Endothelial cell of hepatic sinusoid (primary cell): ENCODE data around the gene GATA5.

Experiments
- in situ Hi-C: cut with HindIII; loops from 2 replicates; pipeline ENCODE4 v1.10.0; 2017; ENCODE audit warnings: low sequenced_read_pairs

Gene GATA5

DNA sequence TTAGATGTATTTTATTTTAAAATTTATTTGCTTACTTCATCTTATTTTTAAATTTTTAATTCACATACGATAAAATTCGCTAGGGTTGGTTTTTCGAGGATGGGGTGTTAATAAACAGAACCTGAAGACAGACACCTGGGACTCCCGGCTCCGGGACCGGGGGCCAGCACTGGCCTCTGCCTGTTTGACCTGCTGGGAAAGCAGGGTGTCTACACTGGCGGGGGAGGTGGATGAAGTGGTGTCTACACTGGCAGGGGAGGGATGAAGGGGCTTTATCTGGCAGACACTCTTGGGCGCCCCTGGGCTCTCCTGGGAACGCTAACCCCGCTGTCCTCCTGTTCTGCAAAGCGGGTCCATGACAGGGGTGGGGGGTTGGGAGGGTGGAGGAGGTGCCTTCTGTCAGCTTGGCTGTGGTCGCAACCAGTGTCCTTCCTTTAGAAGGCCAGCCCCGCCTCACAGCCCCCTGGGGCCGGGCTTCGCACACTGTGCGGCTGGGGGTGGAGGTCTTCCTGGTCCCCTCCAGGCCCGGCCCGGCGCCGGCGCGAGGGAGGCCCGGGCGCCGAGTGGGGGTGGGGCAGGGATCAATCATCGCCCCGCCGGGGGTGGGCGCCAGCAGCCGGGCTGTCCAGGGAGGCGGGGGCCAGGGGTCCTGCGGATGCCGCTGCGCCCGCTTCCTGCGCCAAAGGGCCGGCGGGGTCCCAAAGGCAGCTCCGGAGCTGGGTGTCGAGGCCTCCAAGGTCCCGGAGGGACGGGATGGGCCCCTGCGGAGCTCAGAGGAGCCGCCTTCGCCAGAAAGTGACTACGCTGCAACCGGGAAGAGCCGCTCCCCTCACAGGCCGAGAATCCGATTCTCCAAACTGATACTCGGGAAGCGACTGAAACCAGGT, 1.8 kb downstream of the GATA5 start:
- in situ Hi-C loops: no loop called here

DNA sequence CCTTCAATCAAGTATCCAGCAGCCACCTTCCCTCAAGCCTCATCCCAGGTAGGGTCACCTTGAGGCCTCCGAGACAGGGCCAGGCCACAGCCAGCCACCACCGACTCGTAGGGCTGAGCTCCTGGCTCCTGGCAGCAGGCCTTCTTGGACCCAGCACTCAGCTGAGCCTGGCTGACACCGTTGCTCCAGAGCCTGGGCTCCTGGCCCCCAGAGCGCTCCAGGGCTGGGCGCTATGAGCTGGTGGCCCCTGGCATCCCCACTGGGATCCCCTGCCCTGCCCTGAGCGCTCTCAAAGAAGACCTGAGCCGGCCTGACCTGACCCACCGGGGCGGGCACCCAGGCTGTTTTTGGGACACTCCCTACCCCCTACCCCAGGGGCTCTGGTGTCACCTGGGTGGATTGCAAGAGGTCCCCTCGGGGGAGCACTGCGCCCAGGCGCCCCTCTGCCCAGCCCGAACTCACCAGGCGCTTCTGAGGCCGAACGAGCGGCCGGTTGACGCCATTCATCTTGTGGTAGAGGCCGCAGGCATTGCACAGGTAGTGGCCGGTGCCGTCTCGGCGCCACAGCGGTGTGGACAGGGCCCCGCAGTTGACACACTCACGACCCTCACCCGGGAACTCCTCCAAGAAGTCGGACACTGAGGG, 2.7 kb downstream of the GATA5 start:
- in situ Hi-C loops: no loop called here

DNA sequence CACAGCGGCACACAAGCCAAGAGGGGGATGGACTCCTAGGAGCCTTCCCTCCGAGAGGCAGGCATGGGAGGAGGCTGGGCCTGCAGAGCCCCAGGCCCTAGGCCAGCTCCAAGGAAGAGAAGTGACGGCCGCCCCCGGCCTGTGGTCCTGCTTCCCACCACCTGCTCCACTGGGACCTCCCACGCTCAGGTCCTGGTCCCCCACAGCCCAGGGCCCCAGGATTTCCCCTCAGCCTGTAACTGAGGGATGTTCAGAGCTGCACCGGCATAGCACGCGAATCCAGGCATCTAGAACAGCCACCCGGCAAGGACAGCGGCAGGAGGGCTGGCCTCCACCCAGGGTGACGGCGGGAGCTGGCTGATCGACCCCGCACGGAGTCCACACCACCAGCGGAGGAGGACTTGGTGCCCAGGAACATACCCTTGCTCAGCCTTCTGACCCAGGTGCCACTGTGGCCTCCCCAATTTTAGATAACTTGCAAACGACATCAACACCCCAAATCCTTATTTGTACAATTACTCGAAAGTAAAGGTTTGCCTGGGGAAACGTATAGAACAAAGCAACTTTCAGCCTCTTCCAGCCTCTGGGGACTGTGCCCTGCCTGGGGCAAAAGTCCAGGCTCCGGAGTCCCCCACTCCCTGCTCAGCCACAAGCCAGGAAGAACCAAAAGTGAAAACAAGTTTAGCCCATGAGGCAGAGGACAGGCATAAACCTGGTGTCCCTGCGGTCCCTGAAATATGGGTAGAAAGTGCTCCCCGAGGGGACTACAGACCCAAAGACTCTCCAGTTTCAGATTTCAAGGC, 3.5 kb downstream of the GATA5 start:
- in situ Hi-C loops: no loop called here

DNA sequence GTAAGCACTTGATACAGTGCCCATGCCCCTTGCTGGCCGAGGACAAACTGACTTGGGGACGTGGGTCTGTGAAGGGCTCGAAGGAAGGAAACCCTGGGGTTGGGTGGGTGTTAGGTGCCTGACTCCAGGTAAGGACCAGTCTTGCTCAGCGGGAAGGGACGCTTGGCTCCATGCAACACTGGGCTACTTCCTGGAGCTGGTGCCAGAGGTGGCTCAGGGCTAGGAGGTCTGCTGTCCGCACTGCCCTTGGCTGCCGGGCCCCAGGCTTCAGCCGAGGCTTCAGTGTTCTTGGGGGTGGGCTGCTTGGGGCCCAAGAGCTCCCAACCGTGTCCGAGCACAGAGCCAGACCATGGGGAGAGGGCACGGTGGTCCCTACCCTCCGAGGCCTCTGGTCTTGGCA, 5.3 kb downstream of the GATA5 start:
- in situ Hi-C loops: no loop called here

DNA sequence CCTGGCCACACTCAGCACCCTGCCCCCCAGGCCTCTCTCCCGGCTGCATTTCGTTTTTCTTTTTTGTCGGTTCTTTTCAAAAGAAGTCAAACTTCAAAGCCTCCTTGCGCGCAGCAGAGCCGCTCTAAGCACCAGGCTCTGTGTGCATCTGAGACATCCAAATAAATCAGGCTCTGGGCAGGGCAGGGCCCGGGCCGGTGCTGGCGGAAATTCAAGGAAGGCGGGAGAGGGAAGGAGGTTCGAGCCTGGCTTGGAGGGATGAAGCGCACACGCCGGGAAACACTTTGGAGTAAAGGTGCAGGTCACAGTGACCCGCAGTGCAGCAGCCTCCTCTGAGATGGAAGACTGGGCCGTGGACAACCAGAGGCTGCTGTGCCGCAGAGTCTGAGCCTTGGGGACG, 5.8 kb downstream of the GATA5 start:
- in situ Hi-C loops: no loop called here

DNA sequence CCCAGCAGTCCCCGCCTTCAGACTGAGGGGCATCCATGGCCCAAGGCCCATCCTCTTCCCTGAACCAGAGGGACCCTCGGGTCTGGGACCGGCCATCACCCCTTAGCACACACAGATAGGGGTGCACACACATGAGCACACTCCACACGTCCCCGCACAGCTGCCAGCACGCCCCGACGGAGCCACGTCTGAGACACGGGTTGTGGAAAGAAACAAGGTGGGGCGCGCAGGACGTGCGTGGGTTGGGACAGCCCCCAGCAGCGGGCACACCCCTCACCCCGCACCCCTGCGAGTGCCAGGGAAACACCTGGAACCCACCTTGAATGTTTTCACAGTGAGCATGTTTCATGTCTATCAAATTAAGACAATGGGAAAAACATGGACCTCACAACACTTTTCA, 6.4 kb downstream of the GATA5 start:
- in situ Hi-C loops: no loop called here

GRCh38 chr20:62466806-62467537, 8.8 kb downstream of the GATA5 start:
- in situ Hi-C loops: no loop called here

- in situ Hi-C loops: no loop called here
Observed at GRCh38 chr20:62466072-62466760, 9.6 kb downstream of the GATA5 start.

DNA sequence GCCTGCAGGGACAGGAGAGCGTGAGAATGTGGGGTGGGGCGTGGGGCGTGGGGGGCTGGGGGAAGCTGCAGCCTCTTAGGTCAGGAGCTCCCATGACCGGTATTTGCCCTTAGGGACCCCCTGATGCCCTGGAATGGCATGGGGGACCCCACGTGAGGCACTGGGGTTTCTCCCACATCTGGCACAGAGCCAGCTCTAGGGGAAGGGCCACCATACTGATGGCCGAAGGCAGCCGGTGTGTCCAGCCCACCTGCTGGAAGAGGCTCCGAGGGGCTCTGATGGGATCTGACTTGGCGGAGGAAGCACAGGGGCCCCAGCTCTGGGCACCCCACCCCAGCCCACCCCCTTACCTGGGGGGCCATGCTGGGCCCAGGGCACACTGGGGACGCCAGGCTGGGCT, 10.8 kb downstream of the GATA5 start:
- in situ Hi-C loops: no loop called here

DNA sequence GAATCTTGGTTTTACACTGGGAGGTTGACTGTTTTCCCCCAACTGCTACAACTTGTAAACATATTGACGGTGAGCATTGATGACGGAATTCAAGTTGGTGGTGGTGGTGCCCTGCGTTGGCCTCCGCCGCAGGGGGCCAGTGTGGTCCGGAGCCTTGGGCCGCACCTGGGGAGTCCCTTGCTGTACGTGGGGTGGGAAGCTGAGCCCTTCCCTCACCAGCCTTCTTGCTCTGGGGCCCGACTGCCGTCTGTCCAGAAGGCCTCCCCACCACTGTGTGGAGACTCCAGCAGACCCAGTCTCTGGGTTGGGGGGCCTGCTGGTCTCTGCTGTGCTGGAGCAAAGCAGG, 11.4 kb downstream of the GATA5 start:
- in situ Hi-C loops: no loop called here

GRCh38 chr20:62463651-62464424, 12.0 kb downstream of the GATA5 start:
- in situ Hi-C loops: no loop called here

DNA sequence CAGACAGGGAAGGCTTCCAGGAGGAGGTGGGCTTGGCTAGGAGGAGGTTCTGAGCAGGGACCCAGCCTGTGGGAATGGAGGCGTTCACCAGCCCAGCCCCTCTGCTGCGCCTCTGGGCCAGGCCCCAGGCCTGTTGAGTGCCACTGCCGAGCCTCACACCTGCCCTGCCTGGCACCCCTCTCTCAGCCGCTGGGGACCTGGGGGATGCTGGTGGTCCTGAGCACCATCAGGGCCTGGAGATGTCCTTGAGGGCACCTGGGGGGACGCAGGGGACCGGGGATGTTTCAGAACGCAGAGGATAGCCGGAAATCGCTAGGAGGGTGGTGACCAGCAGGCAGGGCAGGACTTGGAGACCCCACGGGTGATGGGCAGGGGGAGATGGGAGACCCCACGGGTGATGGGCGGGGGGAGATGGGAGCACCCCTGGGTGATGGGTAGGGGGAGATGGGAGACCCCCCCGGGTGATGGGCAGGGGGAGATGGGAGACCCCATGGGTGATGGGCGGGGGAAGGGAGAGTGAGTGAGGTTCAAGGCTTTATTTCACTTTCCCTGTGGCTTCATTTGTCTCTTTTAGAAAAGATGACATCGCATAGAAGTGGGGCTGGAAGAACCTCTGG, 12.7 kb downstream of the GATA5 start:
- in situ Hi-C loops: no loop called here

DNA sequence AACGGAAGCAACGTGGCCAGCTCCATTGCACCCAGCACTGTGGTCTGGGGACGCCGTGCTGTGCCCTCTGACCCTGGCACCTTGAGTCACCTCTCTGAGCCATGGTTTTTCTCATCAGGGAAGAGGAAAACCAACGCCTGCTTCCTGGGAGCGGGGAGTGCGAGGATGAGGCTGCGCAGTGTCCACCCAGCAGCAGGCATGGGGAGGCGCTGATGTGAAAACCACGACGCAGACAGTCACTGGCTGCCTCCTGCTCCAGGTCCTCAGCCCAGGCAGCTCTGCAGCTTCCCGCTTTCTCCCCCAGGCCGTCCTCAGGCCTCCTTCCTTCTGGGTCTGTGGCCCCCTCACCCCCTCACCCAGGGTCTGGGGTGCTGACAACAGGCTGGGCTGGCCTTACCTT, 14.0 kb downstream of the GATA5 start:
- in situ Hi-C loops: no loop called here

GRCh38 chr20:62461157-62461556, 14.6 kb downstream of the GATA5 start:
- in situ Hi-C loops: no loop called here

DNA sequence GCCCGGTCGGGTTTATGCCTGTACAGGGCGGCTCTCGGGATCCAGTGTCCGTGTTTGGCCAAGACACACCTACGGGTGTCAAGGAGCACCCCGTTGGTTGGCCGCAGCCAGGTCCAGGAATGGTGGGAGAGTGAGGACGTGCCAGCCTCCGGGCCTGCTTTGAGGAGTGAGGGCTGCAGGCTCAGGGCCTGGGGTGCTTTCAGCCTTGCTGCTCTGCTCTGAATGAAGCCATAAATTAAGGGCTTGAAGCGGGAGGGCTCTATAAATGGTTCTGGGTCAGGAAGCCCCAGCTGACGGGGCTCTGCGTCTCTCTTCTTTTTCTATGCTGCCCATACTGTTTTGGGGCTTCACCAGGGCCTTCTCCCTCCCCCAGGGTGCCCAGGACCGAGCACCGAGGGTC, 15.1 kb downstream of the GATA5 start:
- in situ Hi-C loops: no loop called here

DNA sequence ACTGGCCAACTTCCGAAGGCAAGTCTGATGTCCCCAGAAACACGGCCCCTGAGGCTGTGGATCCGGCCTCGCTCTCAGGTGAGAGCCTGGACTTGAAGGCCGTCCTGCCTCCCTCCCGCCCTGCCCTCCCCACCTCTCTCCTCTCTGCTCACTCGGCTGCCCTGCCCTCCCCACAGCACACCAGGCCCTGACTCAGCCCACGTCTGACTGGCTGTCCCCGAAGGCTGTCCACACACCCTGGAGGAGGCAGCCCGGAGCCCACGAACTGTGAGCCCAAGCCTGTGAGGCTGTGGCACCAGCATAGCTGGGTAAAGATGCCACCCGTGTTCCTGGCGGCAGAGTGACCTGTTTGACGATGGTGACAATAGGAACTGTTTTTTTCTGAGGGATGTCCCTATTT, 16.3 kb downstream of the GATA5 start:
- in situ Hi-C loops: no loop called here

- in situ Hi-C loops: no loop called here
Observed at GRCh38 chr20:62458275-62459251, 17.2 kb downstream of the GATA5 start.

DNA sequence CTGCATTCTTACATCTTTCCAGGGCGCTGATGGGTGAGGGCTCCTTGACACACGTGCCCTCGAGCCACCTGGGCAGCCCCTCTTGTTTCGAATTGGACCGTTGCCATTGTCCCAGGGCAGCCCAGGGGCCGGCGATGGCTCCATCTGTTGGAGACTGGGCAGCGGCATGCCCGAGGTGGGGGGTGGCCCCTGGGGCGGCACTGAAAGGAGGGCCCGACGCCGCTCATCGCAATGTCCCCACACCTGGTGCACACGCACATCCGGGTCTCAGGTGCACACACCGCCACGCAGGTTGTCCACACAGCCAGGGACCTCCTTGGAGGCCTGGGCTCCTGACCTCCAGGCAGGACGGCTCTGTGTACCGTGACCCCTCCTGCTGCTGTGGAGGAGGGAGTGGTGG, 18.0 kb downstream of the GATA5 start:
- in situ Hi-C loops: no loop called here
